HG03175 (cell line): ENCODE measurements around the gene RGS19.

Experiments used
- ATAC-seq: cut with Tn5 transposase; IDR thresholded peaks from one replicate; pipeline ENCODE4 v1.9.1; 2021; ENCODE audit warnings: mild to moderate bottlenecking, moderate library complexity; ENCODE audit not compliant: unreplicated experiment

The RGS19 gene

GRCh38 chr20:64108731-64109681 is 29.7 kb upstream of the RGS19 start:
- ATAC-seq: no peak

DNA sequence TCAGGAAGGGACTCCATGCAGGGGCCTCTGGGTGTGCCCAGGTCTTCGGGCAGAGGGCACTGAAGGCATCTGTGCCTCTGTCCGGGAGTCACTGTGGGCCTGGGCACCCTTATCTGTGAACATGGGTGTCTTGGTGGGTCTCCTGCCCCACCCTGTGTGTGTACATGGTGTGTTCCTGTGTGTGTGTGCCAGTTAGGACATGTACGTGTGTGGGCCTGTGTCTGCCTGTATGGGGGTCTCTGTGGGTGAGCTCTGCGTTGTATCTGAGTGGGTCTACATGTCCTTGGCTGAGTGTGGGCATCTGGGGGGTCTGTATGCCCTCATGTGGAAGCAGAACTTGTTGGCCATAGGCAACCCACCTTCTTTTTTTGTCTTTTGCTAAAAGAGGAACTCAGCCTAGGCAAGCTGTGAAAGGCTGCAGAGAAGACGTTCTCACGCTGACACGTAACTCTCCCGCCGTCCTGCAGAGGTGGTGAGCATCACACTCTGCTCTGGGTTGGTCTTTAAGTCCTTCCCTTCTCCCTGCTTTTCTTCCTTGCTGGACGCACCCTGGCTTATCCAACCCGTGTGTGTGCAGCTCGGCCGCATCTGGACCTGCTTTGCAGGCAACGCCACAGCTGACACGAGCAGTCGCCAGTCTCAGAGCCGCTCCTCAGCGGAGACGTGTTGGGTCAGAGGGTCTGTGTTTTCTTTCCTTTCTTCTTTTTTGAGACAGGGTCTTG is 28.6 kb upstream of the RGS19 start:
- ATAC-seq: no peak

GRCh38 chr20:64106981-64107735 is 27.8 kb upstream of the RGS19 start, which contains the start of gene NPBWR2:
Gene NPBWR2, minus strand, starts transcription at chr20:64107565. Its CDS starts 734 bp downstream, at chr20:64106831.
- ATAC-seq: no peak

- ATAC-seq: no peak
Measured at GRCh38 chr20:64106435-64106961, 27.2 kb upstream of the RGS19 start.

GRCh38 chr20:64105846-64106434 is 26.6 kb upstream of the RGS19 start:
- ATAC-seq: no peak

DNA sequence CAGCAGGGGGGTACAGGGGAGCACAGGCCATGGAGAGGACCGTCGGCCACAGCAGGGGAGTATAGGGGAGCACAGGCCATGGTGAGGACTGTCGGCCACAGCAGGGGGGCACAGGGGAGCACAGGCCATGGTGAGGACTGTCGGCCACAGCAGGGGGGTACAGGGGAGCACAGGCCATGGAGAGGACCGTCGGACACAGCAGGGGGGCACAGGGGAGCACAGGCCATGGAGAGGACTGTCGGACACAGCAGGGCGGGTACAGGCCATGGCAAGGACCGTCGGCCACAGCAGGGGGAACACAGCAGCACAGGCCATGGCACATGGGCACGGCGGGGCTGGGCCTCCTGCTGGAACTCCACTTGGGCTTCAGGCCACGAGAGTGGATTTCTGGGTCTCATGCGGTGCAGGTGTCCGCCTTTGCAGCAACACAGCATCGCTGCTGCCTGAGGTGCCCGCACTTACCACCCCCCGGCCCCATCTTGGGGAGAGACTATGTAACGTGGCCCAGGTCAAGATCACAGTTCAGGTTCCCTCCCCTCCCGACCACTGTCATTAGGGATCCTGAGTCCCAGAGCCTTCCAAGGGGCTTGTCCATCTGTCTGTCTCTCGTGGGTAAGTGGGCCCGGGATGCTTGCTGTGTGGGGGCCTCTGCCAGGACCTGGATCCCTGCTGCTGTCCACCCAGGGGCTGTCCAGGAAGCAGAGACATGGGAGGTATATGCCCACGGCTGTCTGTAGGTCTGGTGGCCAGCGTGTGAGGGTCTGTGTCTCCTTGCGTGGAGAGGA is 25.5 kb upstream of the RGS19 start:
- no peak for ATAC-seq

DNA sequence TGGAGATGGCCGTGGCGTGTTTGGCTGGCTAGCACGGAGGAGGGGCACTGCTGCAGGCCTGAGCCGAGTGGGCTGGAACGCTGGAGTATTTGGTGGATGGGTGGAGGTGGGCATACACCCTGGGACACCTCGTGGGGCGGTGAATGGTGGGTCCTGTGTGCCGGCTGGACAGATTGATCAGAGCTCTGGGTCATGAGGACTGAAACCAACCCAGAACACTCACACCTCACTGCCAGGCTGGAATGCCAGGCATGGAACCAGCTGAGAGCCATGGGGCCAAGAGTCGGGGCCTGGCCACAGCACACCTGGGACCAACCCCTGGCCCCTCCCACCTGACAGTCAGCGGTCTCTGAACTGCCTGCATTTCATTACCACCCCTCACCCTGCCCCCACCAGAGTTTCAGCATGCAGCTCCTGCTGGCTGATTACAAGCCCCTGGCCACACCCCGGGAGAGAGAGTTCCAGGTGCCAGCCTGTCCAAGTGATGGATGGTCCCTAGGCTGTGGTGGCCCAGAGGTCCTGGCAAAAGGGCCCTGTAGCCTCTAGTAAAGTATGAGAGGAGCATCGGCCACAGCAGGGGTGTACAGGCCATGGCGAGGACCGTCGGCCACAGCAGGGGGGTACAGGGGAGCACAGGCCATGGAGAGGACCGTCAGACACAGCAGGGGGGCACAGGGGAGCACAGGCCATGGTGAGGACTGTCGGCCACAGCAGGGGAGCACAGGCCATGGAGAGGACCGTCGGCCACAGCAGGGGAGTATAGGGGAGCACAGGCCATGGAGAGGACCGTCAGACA is 24.8 kb upstream of the RGS19 start:
- ATAC-seq: no peak

DNA sequence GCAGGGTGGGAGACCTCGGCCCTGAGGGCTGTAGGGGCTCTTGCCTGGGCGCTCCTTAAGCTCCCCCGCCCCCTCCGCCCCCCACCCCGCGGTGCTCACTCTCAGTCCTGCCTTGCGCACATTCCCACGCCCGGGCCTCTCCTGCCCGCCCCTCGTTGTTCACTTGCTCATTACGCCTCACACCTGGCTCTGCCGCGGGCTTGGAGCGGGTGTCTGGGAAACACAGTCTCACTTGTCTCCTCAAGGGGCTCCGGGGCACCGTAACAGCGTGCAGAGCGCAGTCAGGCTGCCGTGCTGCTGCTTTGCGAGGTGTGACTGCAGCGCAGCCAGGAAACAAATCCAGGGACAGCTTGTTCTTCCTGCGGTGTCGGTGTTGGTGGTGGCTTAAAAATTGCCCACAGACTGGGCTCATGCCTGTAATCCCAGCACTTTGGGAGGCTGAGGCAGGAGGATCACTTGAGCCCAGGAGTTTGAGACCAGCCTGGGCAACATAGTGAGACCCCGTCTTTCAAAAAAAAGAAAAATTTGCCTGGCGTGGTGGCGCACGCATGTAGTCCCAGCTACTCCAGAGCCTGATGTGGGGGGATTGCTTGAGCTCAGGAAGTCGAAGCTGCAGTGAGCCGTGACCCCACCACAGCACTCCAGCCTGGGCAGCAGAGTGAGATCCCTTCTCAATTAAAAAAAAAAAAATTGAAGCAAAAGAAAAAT is 23.5 kb upstream of the RGS19 start:
- no peak for ATAC-seq

- ATAC-seq: no peak
Measured at GRCh38 chr20:64101731-64102621, 22.7 kb upstream of the RGS19 start.

DNA sequence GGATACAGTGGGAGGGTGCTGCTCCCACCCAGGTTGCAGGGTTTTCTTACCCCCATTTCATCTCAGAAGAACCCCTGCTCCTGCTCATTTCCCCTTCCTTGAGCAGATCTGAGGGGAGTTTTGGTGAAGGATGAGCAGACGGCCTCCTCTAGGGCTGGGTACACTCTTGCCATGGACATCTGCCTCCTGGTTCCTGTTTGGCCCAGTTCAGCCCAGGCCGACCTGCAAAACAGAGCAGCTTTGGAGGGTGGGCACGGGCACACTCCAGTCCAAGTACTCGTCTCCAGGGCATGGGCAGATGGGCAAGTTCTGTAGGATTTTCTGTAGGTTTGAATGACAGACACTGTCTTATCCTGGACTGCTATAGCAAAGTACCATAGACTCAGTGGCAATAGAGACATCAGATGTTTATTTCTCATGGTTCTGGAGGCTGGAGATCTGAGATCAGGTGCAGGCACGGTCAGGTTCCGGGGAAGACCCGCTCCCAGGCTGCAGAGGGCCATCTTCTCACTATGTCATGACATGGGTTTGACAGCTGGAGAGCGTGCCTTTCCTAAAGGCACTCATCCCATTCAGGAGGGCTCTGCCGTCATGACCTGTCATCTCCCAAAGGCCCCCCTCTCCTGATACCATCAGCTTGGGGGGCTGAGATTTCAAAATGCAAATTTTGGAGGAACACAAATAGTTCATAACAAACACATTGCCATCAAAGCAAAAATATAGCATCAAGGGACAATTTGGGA is 21.8 kb upstream of the RGS19 start:
- no peak for ATAC-seq

GRCh38 chr20:64100566-64100888 is 21.2 kb upstream of the RGS19 start:
- ATAC-seq: no peak

DNA sequence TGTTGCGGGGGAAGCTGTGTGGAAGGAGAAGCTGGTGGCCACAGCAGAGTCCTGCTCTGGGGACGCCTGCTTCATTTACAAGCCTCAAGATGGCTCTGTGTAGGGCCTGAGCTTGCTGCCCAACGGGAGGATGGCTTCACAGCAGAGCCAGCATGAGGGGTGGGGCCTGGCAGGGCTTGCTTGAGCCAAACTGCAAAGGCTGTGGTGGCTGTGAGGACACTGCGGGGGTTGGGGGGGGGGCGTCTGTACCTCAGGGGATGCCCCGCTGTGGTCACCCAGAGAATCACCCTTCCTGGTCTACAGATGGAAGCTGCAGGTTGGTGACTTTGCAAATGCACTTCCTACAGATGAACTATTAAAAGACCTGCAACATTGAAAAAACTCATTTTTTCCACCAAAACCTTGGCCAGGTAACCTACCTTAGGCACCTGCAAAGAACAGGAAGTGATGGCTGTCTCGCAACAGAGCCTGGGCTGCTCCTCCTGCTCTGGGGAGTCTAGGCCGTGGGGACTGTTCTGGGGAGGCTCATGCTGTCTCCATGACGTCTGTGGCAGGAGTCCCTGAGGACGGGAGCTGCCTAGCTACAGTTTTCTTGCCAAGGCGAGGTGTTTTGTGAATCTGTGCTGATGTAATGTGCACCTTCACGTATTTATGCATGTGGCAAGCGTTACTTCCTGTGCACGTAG is 20.7 kb upstream of the RGS19 start:
- no peak for ATAC-seq

DNA sequence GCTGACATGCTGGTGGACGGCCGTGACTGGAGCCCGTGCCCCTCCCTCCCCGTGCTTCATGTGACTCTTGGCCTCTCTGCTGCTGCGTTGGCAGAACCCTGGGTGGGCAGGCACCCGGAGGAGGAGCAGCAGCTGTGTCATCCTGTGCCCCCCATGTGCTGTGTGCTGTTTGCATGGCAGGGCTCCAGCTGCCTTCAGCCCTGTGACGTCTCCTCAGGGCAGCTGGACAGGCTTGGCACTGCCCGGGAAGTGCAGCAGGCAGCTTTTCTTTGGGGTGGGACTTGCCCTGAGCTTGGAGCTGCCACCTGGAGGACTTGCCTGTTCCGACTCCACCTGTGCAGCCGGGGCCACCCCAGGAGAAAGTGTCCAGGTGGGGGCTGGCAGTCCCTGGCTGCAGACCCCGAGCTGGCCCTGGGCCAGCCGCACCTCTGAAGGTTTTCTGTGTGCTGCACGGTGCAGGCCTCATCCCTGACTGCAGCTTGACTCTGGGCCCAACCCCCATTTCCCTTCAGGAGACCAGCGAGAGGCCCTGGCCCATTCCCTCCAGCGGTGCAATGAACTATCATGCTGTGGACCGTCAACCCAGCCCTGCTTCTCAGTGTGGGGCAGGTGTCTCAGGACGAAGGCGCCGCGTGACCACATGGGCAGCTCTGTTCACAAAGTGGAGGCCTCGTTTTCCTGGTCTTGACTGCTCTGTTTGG is 19.9 kb upstream of the RGS19 start:
- ATAC-seq: no peak

DNA sequence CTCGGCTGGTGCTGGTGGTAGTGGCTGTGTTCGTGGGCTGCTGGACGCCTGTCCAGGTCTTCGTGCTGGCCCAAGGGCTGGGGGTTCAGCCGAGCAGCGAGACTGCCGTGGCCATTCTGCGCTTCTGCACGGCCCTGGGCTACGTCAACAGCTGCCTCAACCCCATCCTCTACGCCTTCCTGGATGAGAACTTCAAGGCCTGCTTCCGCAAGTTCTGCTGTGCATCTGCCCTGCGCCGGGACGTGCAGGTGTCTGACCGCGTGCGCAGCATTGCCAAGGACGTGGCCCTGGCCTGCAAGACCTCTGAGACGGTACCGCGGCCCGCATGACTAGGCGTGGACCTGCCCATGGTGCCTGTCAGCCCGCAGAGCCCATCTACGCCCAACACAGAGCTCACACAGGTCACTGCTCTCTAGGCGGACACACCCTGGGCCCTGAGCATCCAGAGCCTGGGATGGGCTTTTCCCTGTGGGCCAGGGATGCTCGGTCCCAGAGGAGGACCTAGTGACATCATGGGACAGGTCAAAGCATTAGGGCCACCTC is 19.2 kb upstream of the RGS19 start:
- ATAC-seq: no peak

DNA sequence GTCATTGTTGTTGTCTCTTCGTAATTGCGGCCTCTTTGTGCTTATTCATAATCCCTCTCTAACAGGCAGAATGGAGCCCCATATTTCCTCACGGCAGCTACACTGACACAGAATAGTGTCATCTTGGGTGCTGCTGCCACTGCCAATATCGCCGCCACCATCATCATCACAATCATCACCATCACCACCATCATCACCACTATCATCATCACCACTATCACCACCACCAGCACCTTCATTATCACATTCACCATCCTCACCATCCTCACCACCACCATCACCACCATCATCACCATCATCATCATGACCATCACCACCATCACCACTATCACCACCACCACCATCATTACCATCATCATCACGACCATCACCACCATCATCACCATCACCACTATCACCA is 17.2 kb upstream of the RGS19 start:
- ATAC-seq: no peak
